SW480 (cell line): ENCODE results near the gene FCER2.

Experiments
- DNase-seq: peaks from one replicate; pipeline ENCODE4 v3.0.0-alpha.2; 2016; ENCODE audit warnings: low spot score

The FCER2 gene

GRCh38 chr19:7699417-7700401 lies 2.2 kb downstream of the FCER2 start:
- no peak for DNase-seq

- DNase-seq, result no peak
Measured at GRCh38 chr19:7699003-7699402, 2.9 kb downstream of the FCER2 start.

GRCh38 chr19:7698583-7698982 lies 3.3 kb downstream of the FCER2 start:
- DNase-seq, result no peak

- no peak for DNase-seq
Measured at GRCh38 chr19:7697721-7698287, 4.1 kb downstream of the FCER2 start.

- no peak for DNase-seq
Measured at GRCh38 chr19:7694499-7694898, 7.4 kb downstream of the FCER2 start.

GRCh38 chr19:7692417-7693088 lies 9.4 kb downstream of the FCER2 start:
- no peak for DNase-seq

GRCh38 chr19:7691497-7691896 lies 10.4 kb downstream of the FCER2 start:
- DNase-seq, result no peak

- no peak for DNase-seq
Measured at GRCh38 chr19:7690779-7691258, 11.1 kb downstream of the FCER2 start.

- no peak for DNase-seq
Measured at GRCh38 chr19:7689165-7689564, 12.8 kb downstream of the FCER2 start.

GRCh38 chr19:7687177-7687576 lies 14.8 kb downstream of the FCER2 start:
- DNase-seq, result no peak

- no peak for DNase-seq
Measured at GRCh38 chr19:7685546-7686445, 16.1 kb downstream of the FCER2 start.

GRCh38 chr19:7682175-7682855 lies 19.6 kb downstream of the FCER2 start:
- no peak for DNase-seq

GRCh38 chr19:7681340-7682174 lies 20.4 kb downstream of the FCER2 start:
- peak; percentile 28 for DNase-seq

GRCh38 chr19:7680606-7681339 lies 21.2 kb downstream of the FCER2 start, which contains the start of gene TRAPPC5:
Gene TRAPPC5 (plus strand): TSS chr19:7680833. CDS start chr19:7682254, 1,421 bp downstream.
- peak; percentile 57 for DNase-seq

GRCh38 chr19:7679771-7680605 lies 21.9 kb downstream of the FCER2 start:
- no peak for DNase-seq

GRCh38 chr19:7678971-7679751 lies 22.8 kb downstream of the FCER2 start:
- peak; percentile 61 for DNase-seq

GRCh38 chr19:7677669-7678311 lies 24.1 kb downstream of the FCER2 start:
- DNase-seq, result no peak
